Measurements from ENCODE around the gene EEF2K.
"Not testable (repeated sequence)": the region's sequence is repeated elsewhere in the genome, so short reads cannot be mapped to it uniquely, and the experiment has no call there.

The EEF2K gene

DNA sequence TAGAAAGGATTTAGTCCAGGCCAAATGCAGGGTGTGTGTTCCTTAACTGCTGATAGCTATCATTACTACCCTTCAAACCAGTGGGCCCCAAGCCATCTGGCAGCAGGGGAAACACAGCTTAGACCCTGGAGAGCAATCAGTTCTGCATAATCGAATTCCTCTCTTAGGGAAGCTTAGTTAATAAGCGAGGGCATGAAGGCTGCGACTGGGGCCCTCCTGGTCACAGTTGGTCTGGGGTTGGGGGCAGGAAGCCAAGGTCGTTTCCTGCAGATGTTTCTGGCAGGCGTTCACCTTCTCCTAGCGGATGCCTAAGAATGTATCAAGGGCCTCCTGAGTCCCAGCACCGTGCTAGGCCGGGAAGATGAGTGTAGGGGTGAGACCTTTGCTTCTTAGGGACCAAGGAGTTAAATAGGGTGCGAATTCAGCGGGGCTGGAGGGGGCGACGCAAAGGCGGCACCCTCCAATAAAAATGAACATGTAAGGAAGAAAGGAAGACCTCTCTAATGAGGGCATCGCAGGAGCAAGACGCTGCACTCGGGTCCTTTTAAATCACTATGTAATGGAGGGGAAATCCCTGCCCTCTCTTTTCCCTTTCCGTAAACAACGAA is 16.5 kb upstream of the EEF2K start:
- DNase-seq (ENCODE audit: low read depth in 2 of 2), result no peak

DNA sequence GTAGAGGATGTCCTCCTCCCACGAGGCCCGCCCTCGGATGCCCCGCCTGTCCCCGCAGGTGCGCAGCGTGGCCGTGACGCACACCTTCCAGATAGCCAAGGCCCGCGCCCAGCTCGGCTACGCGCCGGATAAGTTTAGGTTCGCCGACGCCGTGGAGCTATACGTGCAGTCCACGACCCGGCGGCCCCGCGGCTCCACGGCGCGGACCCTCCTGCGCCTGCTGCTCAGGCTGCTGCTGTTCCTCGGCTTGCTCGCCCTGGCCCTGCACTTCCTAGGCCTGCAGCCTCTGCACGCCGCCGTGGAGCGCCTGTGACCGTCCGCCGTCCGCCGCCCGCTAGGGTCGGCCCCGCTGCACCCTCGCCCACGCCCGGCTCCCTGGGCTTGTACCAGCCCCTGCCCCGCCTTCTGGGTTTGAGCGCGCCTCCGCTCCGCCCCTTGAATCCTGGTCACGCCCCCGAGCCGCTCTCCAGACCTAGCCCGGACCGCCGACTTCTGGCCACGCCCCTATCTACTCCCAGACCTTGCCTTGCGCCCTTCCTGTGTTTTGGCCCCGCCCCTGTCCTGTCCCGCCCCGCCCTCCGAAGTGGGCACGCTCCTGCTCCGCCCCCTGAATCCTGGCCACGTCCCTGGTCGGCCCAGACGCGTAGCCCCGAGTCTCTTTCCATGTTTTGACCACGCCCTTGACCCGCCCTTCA is 15.8 kb upstream of the EEF2K start:
- DNase-seq (ENCODE audit: low read depth in 2 of 2), result peak; percentile 86 to 99

DNA sequence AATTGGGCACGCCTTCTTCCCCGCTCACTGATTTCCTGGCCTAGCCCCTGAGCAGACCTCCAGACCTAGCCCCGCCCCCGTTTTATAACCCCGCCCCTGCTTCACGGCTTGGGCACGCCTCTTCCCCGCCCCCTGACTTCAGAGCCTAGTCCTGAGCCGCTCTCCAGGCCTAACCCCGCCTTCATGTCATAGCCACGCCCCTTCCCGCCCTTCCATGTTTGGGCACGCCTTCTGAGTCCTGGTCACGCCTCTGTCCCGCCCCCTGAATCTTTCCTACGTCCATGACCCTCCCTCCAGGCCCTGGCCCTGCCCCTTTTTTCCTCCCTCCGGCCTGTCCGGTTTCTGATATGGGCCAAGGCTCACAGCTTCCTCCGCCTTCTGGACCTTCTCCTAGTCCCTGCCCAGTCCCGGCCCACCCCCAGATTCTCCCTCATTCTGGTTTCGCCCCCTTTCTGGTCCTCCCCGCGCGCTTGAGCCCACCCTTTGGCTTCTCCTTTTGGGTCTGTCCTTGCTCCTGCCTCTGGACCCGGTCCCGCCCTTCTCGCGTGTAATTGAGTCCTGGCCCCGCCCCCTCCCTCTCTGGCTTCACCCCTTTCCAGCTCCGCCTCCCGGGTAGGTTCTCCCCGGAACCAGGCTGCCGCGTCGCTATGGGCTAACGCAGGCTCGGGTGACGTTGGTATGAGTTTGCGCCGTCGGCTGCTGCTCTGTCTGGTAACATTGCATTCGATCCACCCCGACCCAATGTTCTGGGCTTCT is 15.1 kb upstream of the EEF2K start:
- peak; percentile 97 to 99 for DNase-seq (ENCODE audit: low read depth in 2 of 2)

DNA sequence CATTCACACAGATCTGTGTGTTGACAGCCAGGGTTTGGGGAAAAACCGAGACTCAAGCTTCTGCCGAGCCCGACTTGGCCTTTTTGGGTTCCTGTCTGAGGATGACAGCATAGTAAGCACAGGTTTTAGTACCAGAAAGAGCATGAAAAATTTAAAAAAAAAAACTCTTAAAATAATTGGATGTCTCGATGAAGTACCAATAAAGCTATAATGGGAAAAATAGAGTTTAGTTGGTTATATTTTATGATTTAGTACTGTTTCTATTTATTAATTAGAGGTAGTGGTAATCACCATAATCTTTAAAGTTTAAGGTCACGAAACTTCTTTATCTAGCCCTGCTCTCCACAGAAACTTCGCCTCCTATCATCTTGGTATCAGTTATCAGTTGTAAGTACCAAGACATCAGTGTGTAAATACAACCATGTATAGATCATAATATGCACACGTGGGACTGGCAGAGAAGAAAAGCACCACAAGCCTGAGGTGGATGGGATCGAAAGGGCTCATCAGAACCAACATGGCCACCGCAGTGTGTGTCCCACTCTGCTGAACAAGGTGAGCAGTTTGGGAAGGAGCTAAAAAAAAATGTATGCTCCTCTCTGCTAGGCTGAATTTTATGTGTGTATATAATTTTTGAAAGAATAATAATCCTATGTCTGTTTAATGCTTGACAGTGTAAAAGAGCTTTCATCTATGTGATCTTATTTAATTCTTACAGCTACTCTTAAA is 14.4 kb upstream of the EEF2K start:
- no peak for DNase-seq (ENCODE audit: low read depth in 2 of 2)

DNA sequence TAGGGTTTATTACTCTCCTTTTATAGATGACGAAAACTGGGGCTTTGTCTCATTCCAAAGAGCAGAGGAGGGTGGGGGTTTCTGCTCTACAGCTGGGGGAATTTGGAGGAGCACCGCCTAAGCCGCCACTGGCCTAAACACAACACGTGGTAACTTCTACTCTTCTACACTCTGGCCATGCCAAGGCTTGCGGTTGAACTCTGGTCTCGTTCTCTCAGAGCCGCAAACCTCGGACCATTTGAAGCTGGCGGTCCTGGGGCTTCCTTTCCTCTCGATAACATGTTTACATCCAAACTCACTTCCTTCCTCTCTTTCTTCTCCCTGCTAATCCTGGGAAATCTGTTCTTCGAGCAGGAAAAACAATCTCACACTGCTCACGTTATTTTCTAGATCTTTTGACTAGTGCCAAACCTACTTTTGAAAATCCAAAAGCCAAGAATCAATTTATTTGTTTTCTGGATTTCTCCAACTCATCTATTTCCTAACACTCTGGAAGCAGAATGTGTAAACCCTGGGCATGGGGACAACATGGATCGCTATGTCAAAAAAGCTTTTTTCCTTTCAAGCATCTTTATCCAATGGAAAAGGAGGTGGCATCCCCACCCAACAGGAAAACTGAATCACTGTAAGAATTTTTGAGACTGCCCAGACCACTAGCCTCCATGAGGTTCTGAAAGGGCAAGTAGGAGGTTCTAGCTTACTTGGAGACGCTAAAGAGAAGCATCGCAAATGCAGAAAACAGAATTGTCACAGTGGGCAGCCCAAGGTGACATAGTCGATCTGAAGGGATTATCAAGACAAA is 13.6 kb upstream of the EEF2K start:
- peak; percentile 37 to 44 for DNase-seq (ENCODE audit: low read depth in 2 of 2)

DNA sequence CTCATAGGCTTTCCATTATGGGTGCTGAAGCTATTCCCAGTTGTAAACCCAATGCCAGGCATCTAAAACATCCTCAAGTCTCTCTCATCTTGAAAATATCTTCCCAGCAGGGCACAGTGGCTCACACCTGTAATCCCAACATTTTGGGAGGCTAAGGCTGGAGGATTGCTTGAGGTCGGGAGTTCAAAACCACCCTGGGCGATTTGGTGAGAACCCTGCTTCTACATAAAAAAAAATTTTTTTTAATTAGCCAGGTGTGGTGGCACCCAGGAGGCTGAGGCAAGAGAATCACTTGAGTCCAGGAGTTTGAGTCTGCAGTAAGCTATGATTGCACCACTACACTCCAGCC is 13.0 kb upstream of the EEF2K start:
- no peak for DNase-seq (ENCODE audit: low read depth in 2 of 2)

DNA sequence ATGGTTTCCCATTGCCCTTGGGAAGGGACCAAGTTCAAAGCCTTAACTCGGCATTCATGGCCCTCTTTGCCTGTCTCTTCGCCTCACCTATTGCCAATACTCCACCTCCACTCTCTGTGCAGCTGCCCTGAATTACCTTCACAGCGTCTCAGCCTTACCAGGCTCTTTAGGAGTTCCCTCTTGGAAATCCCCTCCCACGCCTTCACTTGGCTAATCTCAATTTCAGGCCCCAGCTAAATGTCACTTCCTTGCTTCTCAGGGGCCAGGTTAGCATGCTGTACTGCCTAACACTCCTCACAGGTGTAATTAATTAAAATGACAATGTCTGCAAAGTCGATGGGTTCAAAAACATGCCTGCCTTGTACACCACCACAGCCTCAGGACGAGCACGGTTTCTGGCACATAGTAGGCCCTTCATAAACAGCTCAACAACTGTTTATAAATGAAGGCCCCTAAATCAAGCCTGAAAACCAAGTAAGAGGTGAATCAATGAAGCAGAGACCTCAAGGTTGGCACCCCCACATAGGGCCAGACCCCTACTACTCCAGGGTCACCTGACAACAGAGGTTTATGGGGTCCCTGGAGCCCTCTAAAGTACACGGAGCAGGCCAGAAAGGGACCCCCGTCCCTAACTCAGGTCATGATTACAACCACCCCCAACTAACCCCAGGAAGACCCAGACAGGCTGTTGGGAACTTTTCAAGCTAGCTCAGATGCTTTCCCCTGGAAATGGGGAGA is 11.2 kb upstream of the EEF2K start:
- no peak for DNase-seq (ENCODE audit: low read depth in 2 of 2)

DNA sequence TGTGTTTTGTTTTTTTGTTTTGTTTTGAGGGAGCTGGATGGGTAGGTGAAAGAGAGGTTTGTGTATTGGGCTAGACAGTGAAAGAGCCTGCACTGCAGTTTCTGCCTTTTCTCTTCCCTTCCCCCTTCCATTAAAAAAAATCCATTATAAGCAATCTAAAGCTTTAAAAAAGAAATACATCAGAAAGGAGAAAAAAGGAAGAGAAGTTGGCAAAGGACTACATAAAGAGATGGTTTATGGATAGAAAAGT is 10.7 kb upstream of the EEF2K start:
- no peak for DNase-seq (ENCODE audit: low read depth in 2 of 2)

DNA sequence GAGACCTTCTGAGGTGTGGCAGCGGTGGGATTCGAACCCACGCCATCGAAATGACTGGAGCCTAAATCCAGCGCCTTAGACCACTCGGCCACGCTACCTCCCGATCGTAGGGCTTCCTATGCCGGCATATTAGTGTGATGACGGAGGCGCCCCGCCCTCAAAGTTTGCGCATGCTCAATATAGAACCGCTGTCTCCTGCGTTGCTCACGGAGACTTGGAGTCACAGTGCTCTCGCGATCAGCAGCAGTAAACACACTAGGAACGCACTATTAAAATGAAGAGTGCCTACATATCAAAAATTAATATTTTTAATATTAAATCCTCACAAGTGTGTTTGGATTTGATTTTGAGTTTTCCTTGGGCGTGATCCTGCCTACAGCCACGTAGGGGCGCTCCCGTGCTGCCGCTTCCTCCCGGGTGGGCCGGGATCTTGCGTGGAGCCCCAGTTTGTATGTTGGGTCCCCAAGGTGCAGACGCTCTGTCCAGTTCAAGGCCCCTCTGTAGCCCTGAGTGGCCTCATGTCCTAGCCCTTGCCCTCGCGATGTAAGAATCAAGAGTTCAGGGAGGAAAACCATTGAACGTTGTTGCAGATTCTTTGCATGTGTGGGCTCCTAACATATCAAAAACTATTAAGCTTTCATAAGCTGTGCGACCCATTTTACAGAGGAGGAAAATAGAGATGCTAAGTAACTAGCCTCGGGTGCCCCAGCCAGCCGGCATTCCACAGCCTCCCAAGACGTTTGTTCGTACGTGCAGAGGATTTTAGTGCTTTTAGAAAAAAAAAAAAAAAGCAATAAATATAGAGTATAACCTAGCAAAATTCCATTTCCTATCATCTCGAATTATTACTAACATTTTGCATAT is 10.2 kb upstream of the EEF2K start:
- peak; percentile 87 to 94 for DNase-seq (ENCODE audit: low read depth in 2 of 2)

DNA sequence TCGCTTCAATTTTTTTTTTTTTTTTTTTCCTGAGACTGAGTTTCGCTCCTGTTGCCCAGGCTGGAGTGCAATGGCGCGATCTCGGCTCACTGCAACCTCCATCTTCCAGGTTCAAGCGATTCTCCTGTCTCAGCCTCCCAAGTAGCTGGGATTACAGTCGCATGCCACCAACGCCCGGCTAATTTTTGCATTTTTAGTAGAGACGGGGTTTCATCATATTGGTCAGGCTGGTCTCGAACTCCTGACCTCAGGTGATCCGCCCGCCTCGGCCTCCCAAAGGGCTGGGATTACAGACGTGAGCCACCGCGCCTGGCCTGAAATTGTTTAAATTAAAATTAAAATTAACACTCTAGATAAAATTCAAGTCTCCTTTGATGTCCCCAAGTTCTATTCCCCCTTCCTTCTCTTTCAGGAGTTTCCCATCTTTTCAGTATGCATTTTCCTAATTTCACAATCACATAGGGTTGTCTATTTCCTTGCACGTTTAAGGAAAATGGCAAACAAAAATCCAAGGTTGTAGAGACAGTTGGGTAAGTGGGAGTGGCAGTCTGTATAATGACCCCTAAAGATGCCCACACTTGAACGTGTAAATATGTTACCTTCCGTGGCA is 9.4 kb upstream of the EEF2K start:
- DNase-seq (ENCODE audit: low read depth in 2 of 2), result not testable (repeated sequence)

DNA sequence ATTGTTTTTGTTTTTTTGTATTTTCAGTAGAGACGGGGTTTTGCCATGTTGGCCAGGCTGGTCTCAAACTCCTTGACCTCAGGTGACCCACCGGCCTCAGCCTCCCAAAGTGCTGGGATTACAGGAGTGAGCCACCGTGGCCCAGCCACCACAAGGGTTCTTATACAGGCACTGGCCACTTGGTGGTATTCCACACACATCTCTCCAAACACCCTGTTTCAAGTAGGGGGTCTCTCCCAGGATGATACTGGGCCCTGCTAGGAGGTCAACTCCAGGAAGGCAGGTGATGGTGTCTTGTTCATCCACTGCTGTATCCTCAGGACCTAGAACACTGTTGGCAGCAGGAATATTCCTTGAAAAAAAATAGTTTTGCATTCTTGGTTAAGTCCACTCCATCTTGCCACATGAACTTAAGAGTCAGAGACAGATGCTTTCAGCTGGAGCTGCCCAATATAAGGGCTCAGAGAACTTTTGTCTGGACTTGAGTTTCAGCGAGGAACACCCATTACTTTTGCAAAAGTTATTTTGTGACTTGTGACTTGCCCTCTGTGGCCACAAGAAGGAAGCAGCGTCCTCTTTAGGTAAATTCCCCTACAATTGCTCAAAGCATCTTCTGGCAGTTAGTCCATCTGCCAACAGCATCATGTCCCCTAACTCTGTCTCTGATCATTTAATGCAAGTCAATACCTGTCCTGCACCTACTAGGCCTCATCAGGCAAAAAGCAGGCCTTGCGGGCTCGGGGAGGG is 7.4 kb upstream of the EEF2K start:
- DNase-seq (ENCODE audit: low read depth in 2 of 2), result no peak

DNA sequence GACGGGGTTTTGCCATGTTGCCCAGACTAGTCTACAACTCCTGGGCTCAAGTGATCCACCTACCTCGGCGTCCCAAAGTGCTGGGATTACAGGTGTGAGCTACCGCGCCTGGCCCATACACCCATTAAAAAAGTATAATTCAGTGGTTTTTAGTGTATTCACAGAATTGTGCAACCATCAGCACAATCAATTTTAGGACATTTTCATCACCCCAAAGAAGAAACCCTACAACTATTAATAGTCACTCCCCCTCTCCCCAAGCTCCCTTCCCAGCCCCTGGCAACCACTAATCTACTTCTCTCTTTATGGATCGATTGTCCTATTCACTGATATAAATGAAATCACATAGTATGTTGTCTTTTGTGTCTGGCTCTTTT is 3.8 kb upstream of the EEF2K start:
- no peak for DNase-seq (ENCODE audit: low read depth in 2 of 2)

DNA sequence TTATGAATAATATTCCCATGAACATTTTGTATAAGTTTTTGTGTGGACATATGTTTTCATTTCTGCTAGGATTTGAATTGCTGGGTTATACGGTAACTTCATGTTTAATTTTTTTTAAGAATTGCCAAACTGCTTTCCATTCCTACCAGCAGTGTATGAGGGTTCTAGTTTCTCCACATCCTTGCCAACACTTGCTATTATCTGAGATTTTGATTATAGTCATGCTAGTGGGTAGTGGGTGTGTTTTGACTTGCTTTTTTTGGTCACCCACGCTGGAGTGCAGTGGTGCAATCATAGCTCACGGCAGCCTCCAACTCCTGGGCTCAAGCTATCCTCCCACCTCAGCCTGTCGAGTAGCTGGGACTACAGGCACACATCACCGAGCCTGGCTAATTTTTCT is 3.0 kb upstream of the EEF2K start:
- no peak for DNase-seq (ENCODE audit: low read depth in 2 of 2)

DNA sequence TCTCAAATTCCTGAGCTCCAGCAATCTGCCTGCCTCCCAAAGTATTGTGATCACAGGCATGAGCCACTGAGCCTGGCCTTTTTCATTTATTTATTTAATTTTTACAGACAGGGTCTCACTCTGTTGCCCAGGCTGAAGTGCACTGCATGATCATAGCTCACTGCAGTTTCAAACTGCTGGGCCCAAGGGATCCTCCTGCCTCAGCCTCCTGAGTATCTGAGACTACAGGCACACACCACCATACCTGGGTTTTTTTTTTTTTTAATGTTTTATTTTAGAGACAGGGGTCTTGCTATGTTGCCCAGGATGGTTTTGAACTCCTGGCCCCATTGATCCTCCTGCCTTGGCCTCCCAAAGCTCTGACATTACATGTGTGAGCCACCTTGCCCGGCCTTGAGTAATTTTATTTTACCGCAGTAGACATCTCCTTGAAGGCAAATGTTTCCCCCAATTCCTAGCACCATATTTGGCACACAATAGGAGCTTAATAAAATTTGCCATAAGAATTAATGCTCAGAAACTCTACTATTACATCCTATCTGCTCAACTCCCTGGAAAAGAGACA is 1.9 kb upstream of the EEF2K start:
- no peak for DNase-seq (ENCODE audit: low read depth in 2 of 2)

DNA sequence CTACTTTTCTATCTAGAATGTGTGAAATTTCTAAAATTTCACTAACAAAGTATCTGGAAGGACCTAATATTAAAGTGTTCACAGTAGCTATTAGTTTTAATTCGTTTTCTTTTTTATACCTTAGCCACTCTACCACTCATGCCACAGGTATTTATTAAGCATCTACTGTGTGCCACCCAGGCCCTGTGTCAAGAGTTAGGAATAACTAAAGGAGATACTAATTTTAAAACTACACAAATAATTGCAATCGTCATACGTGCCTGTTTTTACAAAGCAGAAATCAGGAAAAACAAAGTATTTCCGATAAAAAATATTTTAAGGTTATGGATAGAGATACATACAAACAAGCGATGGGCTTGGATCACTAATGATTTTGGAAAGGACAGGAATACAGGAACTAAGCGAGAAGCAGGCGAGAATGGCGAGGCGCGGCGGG is 483 bp upstream of the EEF2K start:
- no peak for DNase-seq (ENCODE audit: low read depth in 2 of 2)

DNA sequence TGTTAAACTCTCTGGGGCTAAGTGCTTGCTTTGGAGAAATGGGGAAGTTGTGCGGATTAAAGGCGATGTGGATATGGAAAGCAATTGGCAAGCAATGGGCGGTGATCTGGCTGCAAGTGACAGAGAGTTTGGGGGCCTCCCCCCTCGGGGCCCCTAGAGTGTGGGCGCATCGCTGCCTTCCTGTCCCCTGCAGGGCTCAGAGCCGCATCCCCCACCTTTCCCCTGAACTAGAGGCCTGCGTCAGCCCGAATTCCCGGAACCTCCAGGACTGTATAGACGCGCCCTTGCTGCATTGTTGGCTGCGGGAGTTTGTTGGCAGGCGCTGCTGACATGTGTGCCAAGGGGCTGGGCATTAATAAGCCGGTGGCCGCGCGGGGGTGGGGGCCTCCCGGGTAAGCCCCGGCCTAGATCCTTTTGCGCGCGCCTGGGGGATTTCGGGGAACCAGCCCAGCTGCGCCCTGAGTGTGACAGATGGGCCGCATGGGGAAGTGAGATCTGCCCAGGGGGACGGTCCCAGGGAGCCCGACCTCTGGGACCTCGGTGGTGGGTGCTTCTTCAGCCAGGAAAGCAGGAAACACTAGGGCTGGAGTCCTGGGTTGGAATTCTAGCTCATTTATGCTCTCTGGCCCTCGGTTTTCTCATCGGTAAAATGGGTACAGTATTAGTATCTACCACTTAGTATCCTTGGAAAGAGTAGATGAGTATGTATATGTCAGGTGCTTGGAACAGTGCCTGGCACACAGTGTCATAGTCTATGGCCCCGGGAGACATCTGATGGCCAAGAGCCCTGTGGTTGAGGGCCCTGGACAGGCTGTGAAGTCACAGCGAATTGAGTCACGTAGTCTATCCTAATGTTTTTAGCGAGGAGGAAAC is 1.0 kb downstream of the EEF2K start:
- peak; percentile 52 to 66 for DNase-seq (ENCODE audit: low read depth in 2 of 2)

DNA sequence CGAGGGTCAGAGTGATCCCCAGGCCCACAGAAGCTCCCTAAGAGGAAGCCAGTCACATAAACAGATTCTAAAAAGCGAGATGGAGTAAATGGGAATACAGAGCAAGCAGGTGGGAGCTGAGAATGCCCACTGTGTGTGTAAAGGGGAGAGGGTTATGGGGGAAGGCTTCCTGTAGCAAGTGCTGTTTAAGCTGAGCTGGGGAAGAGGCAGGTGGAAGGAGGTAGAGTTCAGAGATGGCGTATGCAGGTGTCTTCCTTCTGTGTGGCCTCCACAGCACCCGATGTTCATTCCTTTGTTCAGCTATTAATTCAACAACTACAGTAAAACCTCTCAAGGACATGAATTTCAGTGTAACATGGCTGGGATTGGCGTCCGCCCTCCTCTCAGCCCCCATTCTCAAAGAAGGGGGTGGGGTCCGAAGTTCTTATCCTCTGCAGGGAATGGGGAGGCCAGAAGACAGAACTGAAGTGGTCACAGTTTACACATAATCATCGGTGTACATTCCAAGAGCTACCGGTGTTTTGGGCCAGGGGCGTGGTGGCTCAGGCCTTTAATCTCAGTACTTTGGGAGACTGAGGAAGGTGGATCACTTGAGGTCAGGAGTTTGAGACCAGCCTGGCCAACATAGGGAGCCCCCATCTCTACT is 1.8 kb downstream of the EEF2K start:
- DNase-seq (ENCODE audit: low read depth in 2 of 2), result no peak

All from stimulated activated CD4-positive, alpha-beta T cell treated with anti-CD3 and anti-CD28 coated beads, Interleukin-1b, Interleukin-23, amount 100 ng/mL, for 4 hours (primary cell).